Upper lobe of left lung (tissue), 6 donors: Measurements from ENCODE around the gene BBS1. TPM values are rescaled to one million over a fixed set of nuclear protein-coding genes. Genes with fewer than 3 reads are reported as not detected.

ENCODE experiments used
- ATAC-seq, 2 donors: fragments of 200-7000 bp; cut with Tn5 transposase; one replicate each; pipeline ENCODE4 v1.9.1; 2022; ENCODE audit warnings: mild to moderate bottlenecking in 2 of 2, moderate library complexity in 2 of 2; ENCODE audit not compliant: low FRiP score in 2 of 2
- DNase-seq, 2 donors: peaks; one replicate each; pipeline ENCODE4 v3.0.0-alpha.2; 2019 to 2020
- H3K27ac ChIP-seq, 4 donors: fragments of 200-600 bp; sonication (generic); one replicate each; pipeline ENCODE4 v1.5.1; 2016 to 2019
- H3K27me3 ChIP-seq, 4 donors: fragments of 200-600 bp; sonication (generic); one replicate each; pipeline ENCODE4 v1.5.1; 2017 to 2019
- H3K36me3 ChIP-seq, 4 donors: fragments of 200-600 bp; sonication (generic); one replicate each; pipeline ENCODE4 v1.5.1; 2016 to 2019
- H3K4me1 ChIP-seq, 4 donors: fragments of 200-600 bp; sonication (generic); one replicate each; pipeline ENCODE4 v1.5.1; 2018 to 2019
- H3K4me3 ChIP-seq, 4 donors: fragments of 200-600 bp; sonication (generic); one replicate each; pipeline ENCODE4 v1.5.1; 2017 to 2019; ENCODE audit warnings: mild to moderate bottlenecking in 2 of 4, moderate library complexity in 1 of 4
- H3K9me3 ChIP-seq, 4 donors: fragments of 200-600 bp; sonication (generic); one replicate each; pipeline ENCODE4 v1.5.1; 2018 to 2019
- EP300 ChIP-seq, 4 donors: sonication (generic); formaldehyde crosslinking; IDR thresholded peaks; one replicate each; pipeline ENCODE4 v1.5.1; 2017; ENCODE audit warnings: antibody characterized with exemption in 4 of 4, control low read depth in 2 of 4
- POLR2A ChIP-seq, 4 donors: fragments of 450-650 bp; IDR thresholded peaks; one replicate each; pipeline ENCODE4 v1.5.1; 2016 to 2017; ENCODE audit warnings: antibody characterized with exemption in 4 of 4, mild to moderate bottlenecking in 2 of 4
- POLR2AphosphoS5 ChIP-seq, 2 donors: sonication (generic); formaldehyde crosslinking; IDR thresholded peaks; one replicate each; pipeline ENCODE4 v1.5.1; 2017; ENCODE audit warnings: antibody characterized with exemption in 2 of 2
- WGBS, 2 donors: methylation state at CpG; one replicate each; pipeline ENCODE4 v1.1.5; 2017 to 2018; 5-methylcytosine and 5-hydroxymethylcytosine counted together
- total RNA-seq, 6 donors: library from RNA; depleted of rRNA in 4 of 6; stranded (reverse); fragments of >200 nt in 4 of 6; gene quantifications; one replicate each; pipeline versions ENCODE4 v1.1.0 to v1.2.1, GENCODE V29; 2016 to 2021
- TF ChIP-seq, protein P1 (sequence below), 6 experiments: fragments of 450-650 bp in 4 of 6; fragments of 200-600 bp in 2 of 6; sonication (generic) in 2 of 6; IDR thresholded peaks; one replicate each; pipeline ENCODE4 v1.5.1; 2016 to 2019; ENCODE audit warnings: antibody characterized with exemption in 6 of 6
- donor health status: DM: no; HTN: no; CAD: no; lungs with moderate emphysema.
- donor health status: DM: no; HTN: yes; CAD: no; lungs with severe emphysema.

The BBS1 gene
- total RNA-seq, 6 donors from 2014 or later: 26.0 to 145 (median 44.8) TPM

DNA sequence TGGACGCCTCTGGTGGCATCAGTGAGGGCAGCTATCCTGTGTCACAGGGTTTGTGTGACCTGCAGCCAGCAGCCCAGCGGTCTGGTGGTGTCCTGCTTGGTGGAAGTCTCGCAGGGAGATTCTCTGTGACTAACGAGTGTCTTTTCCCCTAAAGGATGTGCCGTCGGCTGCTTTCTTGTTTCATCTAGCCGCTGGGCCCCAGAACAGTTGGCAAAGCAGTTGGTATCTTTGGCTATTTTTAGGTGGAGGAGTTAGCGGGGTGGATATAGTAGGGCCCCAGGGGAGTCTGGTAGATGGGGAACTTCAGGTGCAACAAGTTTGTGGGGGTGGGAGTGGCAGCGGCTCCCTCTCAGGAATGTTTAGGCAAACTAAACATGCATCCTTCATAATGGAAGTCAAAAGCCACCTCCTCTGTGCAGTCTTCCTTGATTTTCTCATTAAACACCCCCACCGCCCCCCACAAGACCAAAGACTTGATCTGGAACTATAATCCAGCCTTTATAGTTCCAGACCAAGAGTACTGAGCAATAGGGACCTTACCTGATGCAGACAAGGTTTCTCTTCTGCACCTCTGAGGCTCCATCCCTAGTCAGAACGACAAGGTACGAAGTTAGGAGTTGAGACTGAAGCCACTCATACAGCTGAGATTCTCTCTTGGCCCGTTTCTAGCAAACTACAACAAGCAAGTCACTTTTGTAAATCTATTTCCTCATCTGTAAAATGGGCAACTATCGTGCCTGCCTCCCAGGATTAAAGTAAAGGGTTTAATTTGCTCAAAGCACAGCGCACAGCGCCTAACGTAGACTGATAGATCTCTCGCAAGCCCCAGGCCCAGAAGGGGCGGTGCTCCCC, 44.8 kb upstream of the BBS1 start:
- Histone ChIP-seq H3K27me3 (no peaks in the 10 kb centered on the region), H3K27ac (peak overlapping the region in 3 of 4 donors; percentile 74 to 83 (median 80)), H3K9me3 (no peaks in the 10 kb centered on the region), H3K4me3 (peak overlapping the region in 3 of 4 donors; percentile 76 to 98 (median 86)), H3K36me3 (no peaks in the 10 kb centered on the region), H3K4me1 (peaks cover 10 to 23% (median 15%) of the 10 kb centered on the region in 4 donors)
- ATAC-seq: no peak
- no peak for DNase-seq
- TF ChIP-seq, protein P1, sequence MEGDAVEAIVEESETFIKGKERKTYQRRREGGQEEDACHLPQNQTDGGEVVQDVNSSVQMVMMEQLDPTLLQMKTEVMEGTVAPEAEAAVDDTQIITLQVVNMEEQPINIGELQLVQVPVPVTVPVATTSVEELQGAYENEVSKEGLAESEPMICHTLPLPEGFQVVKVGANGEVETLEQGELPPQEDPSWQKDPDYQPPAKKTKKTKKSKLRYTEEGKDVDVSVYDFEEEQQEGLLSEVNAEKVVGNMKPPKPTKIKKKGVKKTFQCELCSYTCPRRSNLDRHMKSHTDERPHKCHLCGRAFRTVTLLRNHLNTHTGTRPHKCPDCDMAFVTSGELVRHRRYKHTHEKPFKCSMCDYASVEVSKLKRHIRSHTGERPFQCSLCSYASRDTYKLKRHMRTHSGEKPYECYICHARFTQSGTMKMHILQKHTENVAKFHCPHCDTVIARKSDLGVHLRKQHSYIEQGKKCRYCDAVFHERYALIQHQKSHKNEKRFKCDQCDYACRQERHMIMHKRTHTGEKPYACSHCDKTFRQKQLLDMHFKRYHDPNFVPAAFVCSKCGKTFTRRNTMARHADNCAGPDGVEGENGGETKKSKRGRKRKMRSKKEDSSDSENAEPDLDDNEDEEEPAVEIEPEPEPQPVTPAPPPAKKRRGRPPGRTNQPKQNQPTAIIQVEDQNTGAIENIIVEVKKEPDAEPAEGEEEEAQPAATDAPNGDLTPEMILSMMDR (IDR thresholded peaks at IDR 0.05): no peak
- 54 to 58% methylated on average over 16 to 19 of the region's 19 CpGs for WGBS, 2 donors

DNA sequence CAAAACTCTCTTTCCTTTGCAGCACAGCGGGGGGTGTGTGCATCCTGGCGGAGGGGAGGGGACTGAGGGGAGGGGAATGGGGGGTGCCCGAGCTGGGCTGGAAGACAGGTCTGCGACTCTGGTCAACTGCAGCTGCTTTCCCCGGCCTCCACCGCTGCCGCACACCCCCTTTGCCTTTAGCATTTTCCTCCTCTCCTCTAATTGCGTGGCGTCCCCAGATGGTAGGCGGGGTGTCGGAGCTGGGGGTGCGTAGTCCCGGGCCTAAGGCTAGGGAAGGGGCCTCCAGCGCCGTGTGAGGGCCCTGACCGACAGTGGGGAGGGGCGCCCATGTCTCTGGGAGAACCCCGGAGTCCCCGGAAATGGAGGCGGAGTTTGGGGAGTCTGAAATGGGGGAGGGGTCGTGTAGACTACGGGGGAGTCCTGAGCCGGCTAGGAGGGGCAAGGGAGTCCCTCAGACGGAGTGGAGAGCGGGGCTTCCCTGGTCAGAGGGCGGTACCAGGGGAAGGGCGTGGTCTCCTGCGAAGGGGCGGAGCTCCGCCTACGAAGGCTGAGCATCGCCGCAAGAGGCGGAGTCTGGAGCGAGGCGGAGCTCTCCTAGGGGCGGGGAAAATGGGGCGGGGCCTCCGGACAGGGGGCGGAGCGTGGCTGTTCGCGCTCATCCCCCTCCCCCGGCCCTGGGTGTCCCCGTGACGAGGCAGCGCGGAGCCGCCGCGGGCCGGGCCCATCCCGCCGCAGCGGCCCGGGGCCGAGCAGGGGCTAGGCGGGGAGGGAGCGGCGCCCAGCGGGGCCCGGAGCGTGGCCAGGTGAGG, 44.0 kb upstream of the BBS1 start, which contains the start of gene PELI3:
Gene PELI3 (plus strand): TSS at position 681 of the 809 bp plus-strand sequence. CDS start 1,224 bp downstream, outside the sequence.
- Histone ChIP-seq H3K27me3 (no peaks in the 10 kb centered on the region), H3K27ac (peak within 1 kb of the TSS; percentile 24 to 83 (median 77)), H3K9me3 (no peaks in the 10 kb centered on the region), H3K4me3 (peak within 1 kb of the TSS; percentile 51 to 98 (median 81)), H3K36me3 (peaks cover 0 to 4% (median 0%) of the 10 kb centered on the region in 4 donors), H3K4me1 (peaks cover 10 to 23% (median 15%) of the 10 kb centered on the region in 4 donors)
- WGBS, 2 donors: 0% methylated on average over 24 to 29 of the region's 63 CpGs
- TF ChIP-seq POLR2A (IDR thresholded peaks at IDR 0.05) (peak in 1 of 4 donors; percentile 63), EP300 (IDR thresholded peaks at IDR 0.05) (no peak), POLR2AphosphoS5 (IDR thresholded peaks at IDR 0.05) (peak; percentile 41 to 57)
- TF ChIP-seq, protein P1 (IDR thresholded peaks at IDR 0.05): no peak
- peak; percentile 95 to 98 for DNase-seq
- peak; percentile 98 to 99 for ATAC-seq

DNA sequence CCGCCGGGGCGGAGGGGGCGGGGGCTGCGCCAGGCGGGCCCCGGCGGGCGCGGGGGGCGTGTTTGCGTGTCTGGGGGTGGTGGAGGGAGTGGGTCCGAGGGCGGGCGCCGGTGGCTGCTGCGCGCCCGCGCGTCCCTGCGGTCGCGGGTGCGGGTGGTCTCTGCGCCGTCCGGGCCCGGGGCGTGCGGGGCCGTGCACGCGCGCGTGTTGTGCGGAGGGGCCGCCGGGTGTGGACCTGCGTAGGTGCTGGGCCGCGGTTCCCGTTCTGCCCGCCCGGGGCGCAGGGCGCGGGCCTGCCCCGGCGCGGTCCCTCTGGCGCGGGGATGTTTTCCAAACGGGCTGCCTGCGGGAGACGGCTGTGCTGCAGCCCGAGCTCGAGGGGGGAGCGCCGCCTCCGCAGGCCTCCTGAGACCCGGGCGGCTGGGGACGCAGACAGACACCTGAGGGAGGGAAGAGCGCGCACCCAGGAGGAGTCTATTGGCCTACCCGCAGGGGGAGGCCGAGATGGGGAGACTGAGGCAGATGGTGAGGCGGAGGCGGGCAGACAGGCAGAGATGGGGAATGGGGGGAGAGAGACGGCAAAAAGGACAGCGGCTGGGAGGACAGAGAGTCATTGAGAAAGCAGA, 43.3 kb upstream of the BBS1 start:
- peak overlapping the region; percentile 51 to 98 (median 81) for H3K4me3 ChIP-seq
- no peaks in the 10 kb centered on the region for H3K27me3 ChIP-seq
- peak overlapping the region in 3 of 4 donors; percentile 24 to 83 (median 80) for H3K27ac ChIP-seq
- peaks cover 10 to 23% (median 15%) of the 10 kb centered on the region in 4 donors for H3K4me1 ChIP-seq
- WGBS, 2 donors: 3 to 8% methylated on average over 12 to 52 of the region's 72 CpGs
- ATAC-seq (peak in 1 of 2 donors; percentile 39), DNase-seq (peak in 1 of 2 donors; percentile 93)
- TF ChIP-seq POLR2A (IDR thresholded peaks at IDR 0.05) (no peak), EP300 (IDR thresholded peaks at IDR 0.05) (no peak)
- TF ChIP-seq, protein P1 (IDR thresholded peaks at IDR 0.05): peak; percentile 43 to 92 (median 62)
- no peaks in the 10 kb centered on the region for H3K9me3 ChIP-seq
- peaks cover 0 to 8% (median 0%) of the 10 kb centered on the region in 4 donors for H3K36me3 ChIP-seq

DNA sequence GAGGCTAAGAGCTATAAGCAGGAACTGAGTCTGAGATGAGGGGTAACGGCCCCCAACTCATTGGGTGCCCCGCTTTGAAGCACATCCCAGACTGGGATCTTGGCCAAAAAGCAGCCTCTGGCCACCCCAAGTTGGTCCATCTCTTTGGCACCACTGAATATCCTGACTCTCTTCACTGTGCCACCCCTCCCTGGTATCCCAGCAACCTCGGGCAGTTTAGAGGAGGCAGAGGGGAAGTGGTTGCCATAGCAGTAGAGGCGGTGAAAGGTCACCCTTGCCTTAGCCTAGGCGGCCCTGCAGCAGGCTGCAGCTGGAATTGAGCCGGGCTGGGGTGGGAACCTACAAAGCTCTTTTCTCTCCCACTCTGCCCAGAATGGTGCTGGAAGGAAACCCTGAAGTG, 42.7 kb upstream of the BBS1 start:
- TF ChIP-seq, protein P1 (IDR thresholded peaks at IDR 0.05): no peak
- TF ChIP-seq EP300 (IDR thresholded peaks at IDR 0.05): no peak
- no peak for TF ChIP-seq POLR2A (IDR thresholded peaks at IDR 0.05)
- TF ChIP-seq POLR2AphosphoS5 (IDR thresholded peaks at IDR 0.05): no peak
- DNase-seq (peak in 1 of 2 donors; percentile 56), ATAC-seq (peak; percentile 25 to 48)
- Histone ChIP-seq H3K4me1 (peaks cover 10 to 23% (median 15%) of the 10 kb centered on the region in 4 donors), H3K27ac (peak overlapping the region in 1 of 4 donors; percentile 80), H3K36me3 (peaks cover 0 to 15% (median 5%) of the 10 kb centered on the region in 4 donors), H3K27me3 (no peaks in the 10 kb centered on the region), H3K4me3 (peak overlapping the region in 3 of 4 donors; percentile 76 to 98 (median 86)), H3K9me3 (no peaks in the 10 kb centered on the region)
- WGBS, 2 donors: 27 to 35% methylated on average over 6 of the region's 6 CpGs
